Ascending aorta (tissue), 2 donors: Measurements from ENCODE around the gene LHX6. TPM values are rescaled to one million over a fixed set of nuclear protein-coding genes. Genes with fewer than 3 reads are reported as not detected.

Source experiments
- DNase-seq, 2 donors: peaks; one replicate each; pipeline ENCODE4 v3.0.0-alpha.2; 2019; ENCODE audit warnings: low spot score in 2 of 2
- H3K27ac ChIP-seq, 2 donors: fragments of 200-600 bp; sonication (generic); one replicate each; pipeline ENCODE4 v1.5.1; 2016 to 2017; ENCODE audit warnings: mild to moderate bottlenecking in 1 of 2
- H3K27me3 ChIP-seq: fragments of 200-600 bp; sonication (generic); one replicate; pipeline ENCODE4 v1.5.1; 2017
- H3K36me3 ChIP-seq, 2 donors: fragments of 200-600 bp; sonication (generic); one replicate each; pipeline ENCODE4 v1.5.1; 2016
- H3K4me1 ChIP-seq, 2 donors: fragments of 200-600 bp; sonication (generic); one replicate each; pipeline ENCODE4 v1.5.1; 2016 to 2017; ENCODE audit warnings: mild to moderate bottlenecking in 1 of 2
- H3K4me3 ChIP-seq, 2 donors: fragments of 200-600 bp; sonication (generic); one replicate each; pipeline ENCODE4 v1.5.1; 2016 to 2017; ENCODE audit warnings: mild to moderate bottlenecking in 1 of 2
- H3K9me3 ChIP-seq, 2 donors: fragments of 200-600 bp; sonication (generic); one replicate each; pipeline ENCODE4 v1.5.1; 2016
- intact Hi-C: fragments of 100-400 bp; cut with DNase I; formaldehyde crosslinking; loops from one replicate; pipeline ENCODE4 v1.15.1; 2023
- total RNA-seq: library from RNA; depleted of rRNA; stranded (reverse); fragments of >200 nt; gene quantifications from one replicate; pipeline ENCODE4 v1.1.0, GENCODE V29; 2016
- TF ChIP-seq, protein P1 (sequence below), 3 experiments: fragments of 200-600 bp in 2 of 3; fragments of 450-650 bp in 1 of 3; sonication (generic) in 2 of 3; IDR thresholded peaks; one replicate each; pipeline ENCODE4 v1.5.1; 2016 to 2019; ENCODE audit warnings: antibody characterized with exemption in 3 of 3, mild to moderate bottlenecking in 1 of 3, moderate library complexity in 1 of 3

Gene LHX6
- total RNA-seq, 1 donor from 2014 or later = 141 TPM

DNA sequence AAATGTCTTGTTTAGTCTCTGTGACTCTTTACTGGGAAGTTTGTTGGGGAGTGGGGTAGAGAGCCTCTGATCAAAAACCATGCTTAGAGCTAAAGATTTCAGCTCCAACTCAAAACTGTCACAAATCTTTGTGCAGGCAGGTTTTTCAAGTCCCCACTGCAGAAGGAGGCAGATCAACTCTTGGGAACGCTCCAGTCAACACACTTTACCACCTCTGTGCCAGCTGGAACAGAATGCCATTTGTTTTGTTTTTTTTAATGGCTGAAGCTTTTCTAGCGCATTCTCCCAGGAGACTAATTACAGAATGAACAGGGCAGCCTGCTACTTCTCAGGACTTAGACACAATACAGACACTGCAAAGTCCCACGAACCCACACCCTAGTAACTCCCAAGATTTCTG is 17.9 kb upstream of the LHX6 start:
- Histone ChIP-seq H3K27ac (no peak overlapping the region), H3K4me3 (no peak overlapping the region), H3K9me3 (no peaks in the 10 kb centered on the region), H3K4me1 (no peaks in the 10 kb centered on the region), H3K36me3 (peaks cover 72 to 98% of the 10 kb centered on the region in 2 donors), H3K27me3 (no peaks in the 10 kb centered on the region)
- intact Hi-C loops = no loop called here
- DNase-seq = no peak
- TF ChIP-seq, protein P1, sequence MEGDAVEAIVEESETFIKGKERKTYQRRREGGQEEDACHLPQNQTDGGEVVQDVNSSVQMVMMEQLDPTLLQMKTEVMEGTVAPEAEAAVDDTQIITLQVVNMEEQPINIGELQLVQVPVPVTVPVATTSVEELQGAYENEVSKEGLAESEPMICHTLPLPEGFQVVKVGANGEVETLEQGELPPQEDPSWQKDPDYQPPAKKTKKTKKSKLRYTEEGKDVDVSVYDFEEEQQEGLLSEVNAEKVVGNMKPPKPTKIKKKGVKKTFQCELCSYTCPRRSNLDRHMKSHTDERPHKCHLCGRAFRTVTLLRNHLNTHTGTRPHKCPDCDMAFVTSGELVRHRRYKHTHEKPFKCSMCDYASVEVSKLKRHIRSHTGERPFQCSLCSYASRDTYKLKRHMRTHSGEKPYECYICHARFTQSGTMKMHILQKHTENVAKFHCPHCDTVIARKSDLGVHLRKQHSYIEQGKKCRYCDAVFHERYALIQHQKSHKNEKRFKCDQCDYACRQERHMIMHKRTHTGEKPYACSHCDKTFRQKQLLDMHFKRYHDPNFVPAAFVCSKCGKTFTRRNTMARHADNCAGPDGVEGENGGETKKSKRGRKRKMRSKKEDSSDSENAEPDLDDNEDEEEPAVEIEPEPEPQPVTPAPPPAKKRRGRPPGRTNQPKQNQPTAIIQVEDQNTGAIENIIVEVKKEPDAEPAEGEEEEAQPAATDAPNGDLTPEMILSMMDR (IDR thresholded peaks at IDR 0.05) = no peak

DNA sequence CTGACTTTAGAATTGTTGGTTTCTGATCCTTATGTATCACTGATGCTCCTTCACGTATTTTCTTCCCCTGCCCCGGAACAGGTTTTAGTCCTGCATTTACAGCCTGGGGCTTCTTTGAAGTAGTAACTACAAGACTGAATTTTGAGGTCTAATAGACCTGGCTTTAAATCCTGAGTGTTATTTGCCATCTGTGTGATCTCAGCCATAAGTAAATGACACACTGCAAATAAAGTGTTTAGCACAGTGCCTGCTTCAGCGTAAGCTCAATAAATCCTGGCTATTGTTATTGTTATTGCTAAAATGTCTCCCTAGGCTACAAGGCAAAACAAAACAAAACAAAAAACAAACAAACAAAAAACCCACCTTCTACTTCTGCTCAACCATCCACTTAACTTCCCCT is 15.6 kb upstream of the LHX6 start:
- H3K9me3 ChIP-seq = no peaks in the 10 kb centered on the region
- no peak overlapping the region for H3K27ac ChIP-seq
- TF ChIP-seq, protein P1 (IDR thresholded peaks at IDR 0.05) = no peak
- DNase-seq = no peak
- no peaks in the 10 kb centered on the region for H3K4me1 ChIP-seq
- peaks cover 76 to 94% of the 10 kb centered on the region in 2 donors for H3K36me3 ChIP-seq
- no peaks in the 10 kb centered on the region for H3K27me3 ChIP-seq
- intact Hi-C loops = no loop called here
- H3K4me3 ChIP-seq = no peak overlapping the region

DNA sequence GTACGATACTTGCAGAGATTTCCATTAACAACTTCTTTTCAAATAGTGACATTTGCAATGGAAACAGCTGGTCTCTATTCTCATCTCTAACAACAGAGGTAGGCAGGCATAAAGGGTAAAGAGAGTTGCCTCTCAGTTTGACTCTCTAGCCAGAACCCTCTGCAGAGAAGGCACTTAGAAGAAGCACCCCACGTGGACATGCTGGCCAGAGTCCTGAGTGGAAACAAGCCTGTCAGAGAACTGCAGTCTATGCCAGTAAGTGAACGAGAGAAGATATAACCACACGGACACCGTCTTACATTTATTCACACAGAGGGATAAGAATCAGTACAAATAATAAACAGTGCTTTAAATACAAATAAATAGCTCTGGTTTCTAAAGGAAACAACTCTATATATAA is 11.0 kb upstream of the LHX6 start:
- intact Hi-C loops = no loop called here
- Histone ChIP-seq H3K27me3 (no peaks in the 10 kb centered on the region), H3K4me3 (no peak overlapping the region), H3K27ac (no peak overlapping the region), H3K9me3 (no peaks in the 10 kb centered on the region), H3K4me1 (no peaks in the 10 kb centered on the region), H3K36me3 (peaks cover 43 to 55% of the 10 kb centered on the region in 2 donors)
- no peak for DNase-seq
- TF ChIP-seq, protein P1 (IDR thresholded peaks at IDR 0.05) = no peak

DNA sequence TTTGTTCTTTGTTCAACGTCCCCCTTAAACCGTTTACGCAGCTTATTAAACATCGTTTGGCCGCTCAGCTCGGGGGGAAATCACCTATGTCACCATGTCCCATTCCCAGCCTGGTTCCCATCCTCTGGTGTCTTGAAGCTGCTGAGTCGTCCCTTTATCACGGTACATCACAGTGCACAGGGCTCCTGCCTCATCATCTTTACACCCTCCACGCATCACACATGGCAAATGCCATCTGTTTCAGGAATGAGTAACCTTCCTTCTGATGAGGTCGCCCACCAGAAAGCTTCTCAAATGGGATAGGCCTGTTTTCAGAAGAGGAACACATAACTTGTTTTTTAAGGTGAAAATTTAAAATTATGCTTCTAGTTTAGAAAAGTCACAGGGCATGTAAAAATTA is 7.9 kb upstream of the LHX6 start:
- TF ChIP-seq, protein P1 (IDR thresholded peaks at IDR 0.05) = no peak
- no peak overlapping the region for H3K4me3 ChIP-seq
- intact Hi-C loops = no loop called here
- no peak overlapping the region for H3K27ac ChIP-seq
- peaks cover 13 to 25% of the 10 kb centered on the region in 2 donors for H3K36me3 ChIP-seq
- H3K9me3 ChIP-seq = no peaks in the 10 kb centered on the region
- H3K27me3 ChIP-seq = no peaks in the 10 kb centered on the region
- no peaks in the 10 kb centered on the region for H3K4me1 ChIP-seq
- no peak for DNase-seq

DNA sequence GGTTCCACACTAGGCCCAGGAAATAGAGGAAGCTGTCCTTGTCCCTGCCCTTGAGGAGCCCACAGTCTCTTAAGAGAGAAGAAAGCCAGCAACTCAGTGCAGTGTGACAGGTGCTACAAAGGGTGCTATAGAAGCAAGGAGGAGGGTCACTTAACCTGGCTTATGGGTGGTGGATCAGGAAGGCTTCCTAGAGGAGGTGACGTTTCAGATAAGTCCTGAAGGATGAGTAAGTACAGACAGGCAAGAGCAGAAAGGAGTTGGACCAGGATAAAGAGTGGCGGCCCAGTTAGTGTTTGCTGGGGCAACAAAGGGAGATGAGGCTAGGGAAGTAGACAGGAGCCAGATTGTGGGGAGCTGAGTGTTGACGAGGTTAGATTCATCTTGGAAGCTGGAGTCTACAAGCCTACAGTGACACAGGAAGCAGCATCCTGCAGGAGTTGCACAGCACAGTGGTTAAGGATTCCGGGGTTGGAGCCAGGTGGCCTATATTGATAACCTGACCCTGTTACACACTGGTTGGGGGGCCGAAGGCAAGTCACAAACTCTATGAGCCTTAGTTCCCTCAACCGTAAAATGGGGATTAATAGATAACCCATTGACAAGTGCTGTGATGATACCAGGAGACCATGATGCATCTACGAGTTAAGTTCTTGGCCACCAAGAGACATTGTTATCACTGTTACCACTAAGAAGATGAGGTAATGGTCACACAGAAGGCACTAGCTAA is 5.4 kb upstream of the LHX6 start:
- H3K4me3 ChIP-seq = no peak overlapping the region
- no peaks in the 10 kb centered on the region for H3K9me3 ChIP-seq
- TF ChIP-seq, protein P1 (IDR thresholded peaks at IDR 0.05) = no peak
- no peaks in the 10 kb centered on the region for H3K4me1 ChIP-seq
- intact Hi-C loops = no loop called here
- H3K27ac ChIP-seq = no peak overlapping the region
- DNase-seq = no peak
- H3K36me3 ChIP-seq = peaks cover 0 to 6% of the 10 kb centered on the region in 2 donors
- no peaks in the 10 kb centered on the region for H3K27me3 ChIP-seq
